ENCODE measurements around the gene COX8A.

DNA sequence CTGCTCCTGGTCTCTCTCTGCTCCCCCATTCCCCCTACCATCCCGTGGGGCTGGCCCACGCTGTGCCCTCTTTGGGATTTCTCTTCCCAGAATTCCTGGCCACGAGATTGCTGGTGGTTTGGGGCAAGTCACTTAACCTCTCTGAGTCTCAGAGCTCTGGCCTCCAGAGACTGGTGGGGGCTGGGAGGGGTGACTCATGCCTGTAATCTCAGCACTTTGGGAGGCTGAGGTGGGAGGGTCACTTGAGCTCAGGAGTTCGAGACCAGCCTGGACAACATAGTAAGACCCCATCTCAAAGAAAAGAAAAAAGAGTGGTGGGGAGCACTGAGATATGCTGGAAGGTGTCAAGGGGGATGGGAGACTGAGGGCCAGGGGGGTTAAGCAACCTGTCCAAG is 30.2 kb downstream of the COX8A start:
- TF ChIP-seq, protein P1, sequence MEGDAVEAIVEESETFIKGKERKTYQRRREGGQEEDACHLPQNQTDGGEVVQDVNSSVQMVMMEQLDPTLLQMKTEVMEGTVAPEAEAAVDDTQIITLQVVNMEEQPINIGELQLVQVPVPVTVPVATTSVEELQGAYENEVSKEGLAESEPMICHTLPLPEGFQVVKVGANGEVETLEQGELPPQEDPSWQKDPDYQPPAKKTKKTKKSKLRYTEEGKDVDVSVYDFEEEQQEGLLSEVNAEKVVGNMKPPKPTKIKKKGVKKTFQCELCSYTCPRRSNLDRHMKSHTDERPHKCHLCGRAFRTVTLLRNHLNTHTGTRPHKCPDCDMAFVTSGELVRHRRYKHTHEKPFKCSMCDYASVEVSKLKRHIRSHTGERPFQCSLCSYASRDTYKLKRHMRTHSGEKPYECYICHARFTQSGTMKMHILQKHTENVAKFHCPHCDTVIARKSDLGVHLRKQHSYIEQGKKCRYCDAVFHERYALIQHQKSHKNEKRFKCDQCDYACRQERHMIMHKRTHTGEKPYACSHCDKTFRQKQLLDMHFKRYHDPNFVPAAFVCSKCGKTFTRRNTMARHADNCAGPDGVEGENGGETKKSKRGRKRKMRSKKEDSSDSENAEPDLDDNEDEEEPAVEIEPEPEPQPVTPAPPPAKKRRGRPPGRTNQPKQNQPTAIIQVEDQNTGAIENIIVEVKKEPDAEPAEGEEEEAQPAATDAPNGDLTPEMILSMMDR (IDR thresholded peaks at IDR 0.05), result no peak
- no peak for TF ChIP-seq POLR2A (IDR thresholded peaks at IDR 0.05)
